A549 (cell line): ENCODE results near the gene FGF18. TPM values are rescaled to one million over a fixed set of nuclear protein-coding genes. Genes with fewer than 3 reads are reported as not detected.
A peak's percentile ranks its signal among the peaks of the same experiment; 100 is the strongest.

Source experiments
- ATAC-seq, 2 experiments: fragments of 200-7000 bp in 1 of 2; fragments of >200 bp in 1 of 2; cut with Nextera tagmentation in 1 of 2; cut with Tn5 transposase in 1 of 2; 3 replicates each; pipeline versions ENCODE4 v1.8.0 to v1.9.1; 2018 to 2020; ENCODE audit warnings: mild to moderate bottlenecking in 1 of 2, moderate library complexity in 1 of 2
- CTCF ChIA-PET: fragments of 300-600 bp; sonication (Branson Sonifier 250); formaldehyde crosslinking; extraction: SDS; loops from one replicate; lab custom pipeline; 2021; ENCODE audit warnings: antibody characterized with exemption, inconsistent platforms; lab: Yijun Ruan, JAX
- POLR2A ChIA-PET: fragments of 350-600 bp; formaldehyde crosslinking; extraction: SDS; loops from one replicate; lab custom pipeline; 2021; ENCODE audit warnings: antibody characterized with exemption, inconsistent platforms; lab: Yijun Ruan, JAX
- DNase-seq, 2 experiments: peaks; one replicate each; pipeline versions ENCODE4 v3.0.0 to v3.0.0-alpha.2; 2011 to 2016; ENCODE audit warnings: low read depth in 1 of 2, low spot score in 1 of 2
- FAIRE-seq: peaks from 2 replicates; lab custom pipeline; 2011; peaks lifted over from hg19 to GRCh38; lab: Jason Lieb, UNC
- H3K27ac ChIP-seq, 2 experiments: fragments of >200 bp; sonication (Bioruptor Twin); formaldehyde crosslinking; 3 replicates each; pipeline ENCODE4 v1.5.1; 2016 to 2017
- H3K4me1 ChIP-seq: fragments of >200 bp; sonication (Bioruptor Twin); formaldehyde crosslinking; 3 replicates; pipeline ENCODE4 v1.6.1; 2016
- H3K4me2 ChIP-seq: fragments of >200 bp; sonication (Bioruptor Twin); formaldehyde crosslinking; 3 replicates; pipeline ENCODE4 v1.6.1; 2016
- H3K4me3 ChIP-seq: fragments of >200 bp; sonication (Bioruptor Twin); formaldehyde crosslinking; 3 replicates; pipeline ENCODE4 v1.5.1; 2016
- H3K9me3 ChIP-seq: fragments of >200 bp; sonication (Bioruptor Twin); formaldehyde crosslinking; 3 replicates; pipeline ENCODE4 v1.6.1; 2016
- CEBPB ChIP-seq, 2 experiments: fragments of >200 bp in 1 of 2; sonication (Bioruptor Twin) in 1 of 2; formaldehyde crosslinking in 1 of 2; IDR thresholded peaks; 2 replicates each; pipeline ENCODE4 v1.6.1; 2012 to 2016
- CTCF ChIP-seq: fragments of >200 bp; sonication (Bioruptor Twin); formaldehyde crosslinking; IDR thresholded peaks from 3 replicates; pipeline ENCODE4 v1.5.1; 2016
- EHF ChIP-seq: fragments of 250-450 bp; sonication (Bioruptor Pico); IDR thresholded peaks from 2 replicates; pipeline ENCODE4 v1.5.0; 2020; ENCODE audit warnings: mild to moderate bottlenecking
- ESRRA ChIP-seq: fragments of 150-350 bp; IDR thresholded peaks from 2 replicates; pipeline ENCODE4 v1.6.1; 2014; ENCODE audit warnings: mild to moderate bottlenecking, low read length, borderline replicate concordance
- FOXS1 ChIP-seq: fragments of 250-450 bp; sonication (Bioruptor Pico); IDR thresholded peaks from 2 replicates; pipeline ENCODE4 v1.5.0; 2020; ENCODE audit warnings: mild to moderate bottlenecking, moderate library complexity
- HES2 ChIP-seq: fragments of >200 bp; sonication (Bioruptor Twin); formaldehyde crosslinking; IDR thresholded peaks from 2 replicates; pipeline ENCODE4 v1.6.1; 2016
- HOXB13 ChIP-seq: fragments of 250-450 bp; sonication (Bioruptor Pico); IDR thresholded peaks from 2 replicates; pipeline ENCODE4 v1.5.0; 2020; ENCODE audit warnings: low read depth, mild to moderate bottlenecking, moderate library complexity
- JUN ChIP-seq, 2 experiments: fragments of >200 bp; sonication (Bioruptor Twin); formaldehyde crosslinking; IDR thresholded peaks; 2 replicates in 1 of 2; 3 replicates in 1 of 2; pipeline ENCODE4 v1.6.1; 2016 to 2017
- KDM1A ChIP-seq: fragments of 200-600 bp; sonication (generic); IDR thresholded peaks from 2 replicates; pipeline ENCODE4 v1.6.1; 2016; ENCODE audit warnings: low read depth, mild to moderate bottlenecking
- MAZ ChIP-seq: fragments of 150-350 bp; IDR thresholded peaks from 2 replicates; pipeline ENCODE4 v1.6.1; 2014; ENCODE audit warnings: antibody characterized with exemption, low read depth, low read length, borderline replicate concordance
- NPAS2 ChIP-seq: fragments of 250-450 bp; sonication (Bioruptor Pico); IDR thresholded peaks from 2 replicates; pipeline ENCODE4 v1.8.0; 2022; ENCODE audit warnings: mild to moderate bottlenecking, moderate library complexity, borderline replicate concordance
- NR3C1 ChIP-seq: fragments of >200 bp; sonication (Bioruptor Twin); formaldehyde crosslinking; IDR thresholded peaks from 3 replicates; pipeline ENCODE4 v1.6.1; 2017
- RARB ChIP-seq: fragments of 250-450 bp; sonication (Bioruptor Pico); IDR thresholded peaks from 2 replicates; pipeline ENCODE4 v1.8.0; 2021; ENCODE audit warnings: mild to moderate bottlenecking, moderate library complexity
- REST ChIP-seq: fragments of 200-600 bp; sonication (generic); IDR thresholded peaks from 2 replicates; pipeline ENCODE4 v1.6.1; 2016; ENCODE audit warnings: antibody characterized with exemption, mild to moderate bottlenecking, moderate library complexity
- SMC3 ChIP-seq: fragments of >200 bp; sonication (Bioruptor Twin); formaldehyde crosslinking; IDR thresholded peaks from 3 replicates; pipeline ENCODE4 v1.6.1; 2018; ENCODE audit warnings: inconsistent platforms
- TFCP2L1 ChIP-seq: fragments of 250-450 bp; sonication (Bioruptor Pico); IDR thresholded peaks from 2 replicates; pipeline ENCODE4 v1.5.0; 2021; ENCODE audit warnings: mild to moderate bottlenecking
- TP53 ChIP-seq: fragments of 250-450 bp; sonication (Bioruptor Pico); IDR thresholded peaks from 2 replicates; pipeline ENCODE4 v1.5.0; 2021; ENCODE audit warnings: mild to moderate bottlenecking, moderate library complexity
- ZNF302 ChIP-seq: fragments of 250-450 bp; sonication (Bioruptor Pico); IDR thresholded peaks from 2 replicates; pipeline ENCODE4 v1.9.0; 2021; ENCODE audit warnings: inconsistent platforms, mild to moderate bottlenecking, moderate library complexity
- ZSCAN20 ChIP-seq: fragments of 250-450 bp; sonication (Bioruptor Pico); IDR thresholded peaks from 2 replicates; pipeline ENCODE4 v1.8.0; 2022; ENCODE audit warnings: mild to moderate bottlenecking, moderate library complexity
- WGBS: methylation state at CpG from one replicate; pipeline ENCODE4 v1.1.6; 2017; ENCODE audit errors: missing lambda C conversion rate; 5-methylcytosine and 5-hydroxymethylcytosine counted together
- polyA plus RNA-seq, 4 experiments: library from polyadenylated mRNA; depleted of rRNA in 3 of 4; stranded (reverse); fragments of >200 nt; fragmentation: RNase III in 1 of 4; extraction: RNeasy Plus Mini Kit Qiagen cat#74134 plus additional on column Dnase treatment in 1 of 4; gene quantifications; 2 replicates in 3 of 4; 3 replicates in 1 of 4; pipeline ENCODE4 v1.2.3, GENCODE V29; 2011 to 2017

The FGF18 gene
- polyA plus RNA-seq, 2 of the 4 experiments (the other 2 are of a cell fraction) = 0.09 to 0.16 TPM

- Histone ChIP-seq H3K4me3 (peak overlapping the region; percentile 51), H3K27ac (peak overlapping the region; percentile 20 to 77; a peak in 4 of 6 replicates), H3K4me1 (peaks cover 7% of the 10 kb centered on the region; the same call in 2 of the 3 replicates), H3K9me3 (no peaks in the 10 kb centered on the region), H3K4me2 (peak overlapping the region; percentile 96)
- DNase-seq (peak; percentile 40 to 43), ATAC-seq (peak; percentile 0 to 8; a peak in 4 of 6 replicates), FAIRE-seq (no peak)
- 52% methylated on average over 22 of the region's 95 CpGs for WGBS
- TF ChIP-seq ESRRA (no peak), JUN (IDR thresholded peaks at IDR 0.05) (peak in 1 of 2 experiments; percentile 55; a peak in 1 of 5 replicates)
- ChIA-PET CTCF (interaction anchor here (0.7 to 6.8 kb wide), 47 partner anchors 9 to 863 kb away, joined by 3 to 128 read pairs (median 5); partner anchors contain the start of genes STK10 and UBTD2), POLR2A (interaction anchor here (1.2 to 1.6 kb wide), 2 partner anchors 33 to 101 kb away, joined by 3 to 5 read pairs; no protein-coding TSS in a partner anchor)
These were observed 412 bp downstream of the FGF18 start for GRCh38 chr5:171419688-171420430.

GRCh38 chr5:171420431-171421241 lies 1.2 kb downstream of the FGF18 start:
- H3K4me2 ChIP-seq = peak overlapping the region; percentile 96
- no peak for FAIRE-seq
- CTCF ChIA-PET = interaction anchor here (0.9 to 6.8 kb wide), 4 partner anchors 209 to 638 kb away, joined by 3 to 128 read pairs (median 3); no protein-coding TSS in a partner anchor
- WGBS = 93% methylated on average over 40 of the region's 65 CpGs
- POLR2A ChIA-PET = no interaction called here
- DNase-seq = no peak
- ATAC-seq = no peak
- no peaks in the 10 kb centered on the region for H3K9me3 ChIP-seq
- no peak overlapping the region for H3K27ac ChIP-seq
- peaks cover 7% of the 10 kb centered on the region; the same call in 2 of the 3 replicates for H3K4me1 ChIP-seq
- TF ChIP-seq CTCF (no peak), KDM1A (no peak), SMC3 (no peak), TFCP2L1 (CRISPR knock-in tag) (no peak), RARB (CRISPR knock-in tag) (no peak), HOXB13 (no peak), MAZ (no peak), CEBPB (IDR thresholded peaks at IDR 0.05) (no peak), ZSCAN20 (CRISPR knock-in tag) (no peak), FOXS1 (CRISPR knock-in tag) (no peak), TP53 (CRISPR knock-in tag) (no peak), REST (no peak), NR3C1 (no peak), EHF (CRISPR knock-in tag) (no peak), NPAS2 (CRISPR knock-in tag) (no peak), ZNF302 (CRISPR knock-in tag) (no peak), HES2 (no peak)
- H3K4me3 ChIP-seq = peak overlapping the region; percentile 51; the same call in 1 of the 3 replicates
